ENCODE data around the gene SETDB1. TPM values are rescaled to one million over a fixed set of nuclear protein-coding genes. Genes with fewer than 3 reads are reported as not detected.

The SETDB1 gene
- total and polyA plus RNA-seq, 2 of the 8 experiments (the other 6 are each of a cell fraction or from before 2014, with no cell fraction given): 27.5 to 48.8 TPM

DNA sequence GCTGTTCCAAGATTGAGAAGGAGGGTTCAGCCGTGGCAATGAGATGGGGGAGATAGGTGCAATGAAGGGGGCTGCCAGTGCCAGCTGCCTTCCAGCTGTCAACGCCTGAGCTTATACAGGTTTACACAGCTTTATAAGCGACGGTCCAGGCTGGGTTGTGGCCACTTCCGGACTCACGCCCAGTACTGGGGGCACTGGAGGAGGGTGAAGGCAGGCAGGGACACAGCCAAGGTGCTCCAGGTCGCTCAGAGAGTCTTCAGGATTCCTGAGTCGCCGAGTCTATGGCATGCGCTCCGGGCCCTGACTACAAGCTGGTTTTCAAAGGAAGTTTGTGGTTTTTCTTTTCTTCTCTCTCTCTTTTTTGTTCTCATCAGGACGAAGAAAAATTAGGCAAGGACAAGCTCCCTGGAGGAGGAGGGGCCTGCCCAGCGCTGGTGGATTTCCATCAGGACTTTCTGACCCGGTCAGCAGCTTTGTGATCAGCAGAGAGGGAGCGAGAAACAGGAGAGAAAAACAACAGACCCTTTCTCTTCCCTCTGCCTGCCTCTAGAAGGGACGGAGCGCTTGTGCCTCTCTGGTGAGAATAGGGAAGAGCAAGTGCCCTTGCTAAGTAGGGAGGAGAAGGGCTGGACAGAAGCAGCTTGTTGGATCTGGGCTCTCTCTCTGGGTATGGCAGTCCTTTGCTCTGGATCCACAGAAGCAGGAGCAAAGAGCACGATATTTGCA, 80.3 kb downstream of the SETDB1 start, which contains the start of gene MINDY1 (continued):
- TF ChIP-seq SIN3A (conservative IDR thresholded peaks at IDR 0.05 in 1 of 2, IDR thresholded peaks at IDR 0.05 in 1 of 2; ENCODE audit: low read depth in 1 of 2, low read length in 2 of 2) (peak in 1 of 2 experiments; percentile 62; a peak in 1 of 4 replicates), CBX5 (IDR thresholded peaks at IDR 0.05; ENCODE audit: low read depth, low read length) (no peak), NRF1 (IDR thresholded peaks at IDR 0.05; ENCODE audit: low read depth, low read length) (no peak), RBBP5 (IDR thresholded peaks at IDR 0.05; ENCODE audit: borderline replicate concordance, low read depth, low read length) (peak; percentile 44; the same call in 1 of the 2 replicates), SUZ12 (IDR thresholded peaks at IDR 0.05; ENCODE audit: low read length) (no peak), NANOG (IDR thresholded peaks at IDR 0.05; ENCODE audit: insufficient read depth, low read depth, low read length, poor library complexity, severe bottlenecking) (no peak), ASH2L (IDR thresholded peaks at IDR 0.05; ENCODE audit: low read length) (peak; percentile 82), SIX5 (IDR thresholded peaks at IDR 0.05; ENCODE audit: low read depth, low read length) (no peak), EGR1 (IDR thresholded peaks at IDR 0.05; ENCODE audit: borderline replicate concordance, low read depth, low read length) (no peak)
- TF ChIP-seq, protein P1, sequence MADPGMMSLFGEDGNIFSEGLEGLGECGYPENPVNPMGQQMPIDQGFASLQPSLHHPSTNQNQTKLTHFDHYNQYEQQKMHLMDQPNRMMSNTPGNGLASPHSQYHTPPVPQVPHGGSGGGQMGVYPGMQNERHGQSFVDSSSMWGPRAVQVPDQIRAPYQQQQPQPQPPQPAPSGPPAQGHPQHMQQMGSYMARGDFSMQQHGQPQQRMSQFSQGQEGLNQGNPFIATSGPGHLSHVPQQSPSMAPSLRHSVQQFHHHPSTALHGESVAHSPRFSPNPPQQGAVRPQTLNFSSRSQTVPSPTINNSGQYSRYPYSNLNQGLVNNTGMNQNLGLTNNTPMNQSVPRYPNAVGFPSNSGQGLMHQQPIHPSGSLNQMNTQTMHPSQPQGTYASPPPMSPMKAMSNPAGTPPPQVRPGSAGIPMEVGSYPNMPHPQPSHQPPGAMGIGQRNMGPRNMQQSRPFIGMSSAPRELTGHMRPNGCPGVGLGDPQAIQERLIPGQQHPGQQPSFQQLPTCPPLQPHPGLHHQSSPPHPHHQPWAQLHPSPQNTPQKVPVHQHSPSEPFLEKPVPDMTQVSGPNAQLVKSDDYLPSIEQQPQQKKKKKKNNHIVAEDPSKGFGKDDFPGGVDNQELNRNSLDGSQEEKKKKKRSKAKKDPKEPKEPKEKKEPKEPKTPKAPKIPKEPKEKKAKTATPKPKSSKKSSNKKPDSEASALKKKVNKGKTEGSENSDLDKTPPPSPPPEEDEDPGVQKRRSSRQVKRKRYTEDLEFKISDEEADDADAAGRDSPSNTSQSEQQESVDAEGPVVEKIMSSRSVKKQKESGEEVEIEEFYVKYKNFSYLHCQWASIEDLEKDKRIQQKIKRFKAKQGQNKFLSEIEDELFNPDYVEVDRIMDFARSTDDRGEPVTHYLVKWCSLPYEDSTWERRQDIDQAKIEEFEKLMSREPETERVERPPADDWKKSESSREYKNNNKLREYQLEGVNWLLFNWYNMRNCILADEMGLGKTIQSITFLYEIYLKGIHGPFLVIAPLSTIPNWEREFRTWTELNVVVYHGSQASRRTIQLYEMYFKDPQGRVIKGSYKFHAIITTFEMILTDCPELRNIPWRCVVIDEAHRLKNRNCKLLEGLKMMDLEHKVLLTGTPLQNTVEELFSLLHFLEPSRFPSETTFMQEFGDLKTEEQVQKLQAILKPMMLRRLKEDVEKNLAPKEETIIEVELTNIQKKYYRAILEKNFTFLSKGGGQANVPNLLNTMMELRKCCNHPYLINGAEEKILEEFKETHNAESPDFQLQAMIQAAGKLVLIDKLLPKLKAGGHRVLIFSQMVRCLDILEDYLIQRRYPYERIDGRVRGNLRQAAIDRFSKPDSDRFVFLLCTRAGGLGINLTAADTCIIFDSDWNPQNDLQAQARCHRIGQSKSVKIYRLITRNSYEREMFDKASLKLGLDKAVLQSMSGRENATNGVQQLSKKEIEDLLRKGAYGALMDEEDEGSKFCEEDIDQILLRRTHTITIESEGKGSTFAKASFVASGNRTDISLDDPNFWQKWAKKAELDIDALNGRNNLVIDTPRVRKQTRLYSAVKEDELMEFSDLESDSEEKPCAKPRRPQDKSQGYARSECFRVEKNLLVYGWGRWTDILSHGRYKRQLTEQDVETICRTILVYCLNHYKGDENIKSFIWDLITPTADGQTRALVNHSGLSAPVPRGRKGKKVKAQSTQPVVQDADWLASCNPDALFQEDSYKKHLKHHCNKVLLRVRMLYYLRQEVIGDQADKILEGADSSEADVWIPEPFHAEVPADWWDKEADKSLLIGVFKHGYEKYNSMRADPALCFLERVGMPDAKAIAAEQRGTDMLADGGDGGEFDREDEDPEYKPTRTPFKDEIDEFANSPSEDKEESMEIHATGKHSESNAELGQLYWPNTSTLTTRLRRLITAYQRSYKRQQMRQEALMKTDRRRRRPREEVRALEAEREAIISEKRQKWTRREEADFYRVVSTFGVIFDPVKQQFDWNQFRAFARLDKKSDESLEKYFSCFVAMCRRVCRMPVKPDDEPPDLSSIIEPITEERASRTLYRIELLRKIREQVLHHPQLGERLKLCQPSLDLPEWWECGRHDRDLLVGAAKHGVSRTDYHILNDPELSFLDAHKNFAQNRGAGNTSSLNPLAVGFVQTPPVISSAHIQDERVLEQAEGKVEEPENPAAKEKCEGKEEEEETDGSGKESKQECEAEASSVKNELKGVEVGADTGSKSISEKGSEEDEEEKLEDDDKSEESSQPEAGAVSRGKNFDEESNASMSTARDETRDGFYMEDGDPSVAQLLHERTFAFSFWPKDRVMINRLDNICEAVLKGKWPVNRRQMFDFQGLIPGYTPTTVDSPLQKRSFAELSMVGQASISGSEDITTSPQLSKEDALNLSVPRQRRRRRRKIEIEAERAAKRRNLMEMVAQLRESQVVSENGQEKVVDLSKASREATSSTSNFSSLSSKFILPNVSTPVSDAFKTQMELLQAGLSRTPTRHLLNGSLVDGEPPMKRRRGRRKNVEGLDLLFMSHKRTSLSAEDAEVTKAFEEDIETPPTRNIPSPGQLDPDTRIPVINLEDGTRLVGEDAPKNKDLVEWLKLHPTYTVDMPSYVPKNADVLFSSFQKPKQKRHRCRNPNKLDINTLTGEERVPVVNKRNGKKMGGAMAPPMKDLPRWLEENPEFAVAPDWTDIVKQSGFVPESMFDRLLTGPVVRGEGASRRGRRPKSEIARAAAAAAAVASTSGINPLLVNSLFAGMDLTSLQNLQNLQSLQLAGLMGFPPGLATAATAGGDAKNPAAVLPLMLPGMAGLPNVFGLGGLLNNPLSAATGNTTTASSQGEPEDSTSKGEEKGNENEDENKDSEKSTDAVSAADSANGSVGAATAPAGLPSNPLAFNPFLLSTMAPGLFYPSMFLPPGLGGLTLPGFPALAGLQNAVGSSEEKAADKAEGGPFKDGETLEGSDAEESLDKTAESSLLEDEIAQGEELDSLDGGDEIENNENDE (IDR thresholded peaks at IDR 0.05; ENCODE audit: insufficient replicate concordance, low read length): no peak

Measured in H1 (cell line).